Measurements from ENCODE around the gene LAMA2.

LAMA2 gene

GRCh38 chr6:129350278-129350677 is 467.3 kb downstream of the LAMA2 start:
- CTCF ChIA-PET: interaction anchor here (0.8 kb wide), 1 partner anchor 20 kb away, joined by 4 read pairs; no protein-coding TSS in a partner anchor

GRCh38 chr6:129351807-129352206 is 468.9 kb downstream of the LAMA2 start:
- no peak for DNase-seq (ENCODE audit: extremely low spot score)
- CTCF ChIA-PET: no interaction called here
- TF ChIP-seq SUZ12 (IDR thresholded peaks at IDR 0.05) (no peak), TARDBP (IDR thresholded peaks at IDR 0.05) (no peak), CTBP1 (IDR thresholded peaks at IDR 0.05; ENCODE audit: borderline replicate concordance) (no peak), ZNF384 (IDR thresholded peaks at IDR 0.05) (no peak), LEF1 (IDR thresholded peaks at IDR 0.05; ENCODE audit: borderline replicate concordance) (no peak), NFRKB (IDR thresholded peaks at IDR 0.05) (no peak), L3MBTL2 (conservative IDR thresholded peaks at IDR 0.05) (no peak)
- POLR2A ChIA-PET: no interaction called here

More at GRCh38 chr6:129350278-129350677, 467.3 kb downstream of the LAMA2 start:
- POLR2A ChIA-PET: interaction anchor here (0.5 kb wide), 1 partner anchor 37 kb away, joined by 3 read pairs; no protein-coding TSS in a partner anchor
- DNase-seq (ENCODE audit: extremely low spot score): no peak
- TF ChIP-seq SP1 (IDR thresholded peaks at IDR 0.05) (no peak), PKNOX1 (IDR thresholded peaks at IDR 0.05) (no peak), ARNT (IDR thresholded peaks at IDR 0.05) (no peak), FOXM1 (IDR thresholded peaks at IDR 0.05; ENCODE audit: borderline replicate concordance) (no peak), BHLHE40 (IDR thresholded peaks at IDR 0.05; ENCODE audit: borderline replicate concordance) (no peak), CTBP1 (IDR thresholded peaks at IDR 0.05; ENCODE audit: borderline replicate concordance) (no peak), LEF1 (IDR thresholded peaks at IDR 0.05; ENCODE audit: borderline replicate concordance) (no peak), FOXA1 (IDR thresholded peaks at IDR 0.05) (no peak), FOXK2 (IDR thresholded peaks at IDR 0.05) (no peak), TARDBP (IDR thresholded peaks at IDR 0.05) (no peak), L3MBTL2 (conservative IDR thresholded peaks at IDR 0.05) (no peak), SUZ12 (IDR thresholded peaks at IDR 0.05) (no peak), ZNF384 (IDR thresholded peaks at IDR 0.05) (no peak), HDGF (IDR thresholded peaks at IDR 0.05; ENCODE audit: borderline replicate concordance) (no peak), NFRKB (IDR thresholded peaks at IDR 0.05) (no peak), ELF4 (IDR thresholded peaks at IDR 0.05) (no peak)

- CTCF ChIA-PET: no interaction called here
Measured at GRCh38 chr6:129353067-129353466, 470.1 kb downstream of the LAMA2 start.

GRCh38 chr6:129356129-129356528 is 473.2 kb downstream of the LAMA2 start:
- TF ChIP-seq PKNOX1 (IDR thresholded peaks at IDR 0.05) (no peak), FOXM1 (IDR thresholded peaks at IDR 0.05; ENCODE audit: borderline replicate concordance) (no peak), FOXA1 (IDR thresholded peaks at IDR 0.05) (no peak), L3MBTL2 (conservative IDR thresholded peaks at IDR 0.05) (no peak), ELF4 (IDR thresholded peaks at IDR 0.05) (no peak), LEF1 (IDR thresholded peaks at IDR 0.05; ENCODE audit: borderline replicate concordance) (no peak), SUZ12 (IDR thresholded peaks at IDR 0.05) (no peak)
- CTCF ChIA-PET: no interaction called here

More at GRCh38 chr6:129353067-129353466, 470.1 kb downstream of the LAMA2 start:
- no peak for TF ChIP-seq LEF1 (IDR thresholded peaks at IDR 0.05; ENCODE audit: borderline replicate concordance)
- TF ChIP-seq NFRKB (IDR thresholded peaks at IDR 0.05): no peak
- TF ChIP-seq BHLHE40 (IDR thresholded peaks at IDR 0.05; ENCODE audit: borderline replicate concordance): no peak
- no peak for TF ChIP-seq SP1 (IDR thresholded peaks at IDR 0.05)
- TF ChIP-seq L3MBTL2 (conservative IDR thresholded peaks at IDR 0.05): no peak
- TF ChIP-seq TARDBP (IDR thresholded peaks at IDR 0.05): no peak
- TF ChIP-seq FOXM1 (IDR thresholded peaks at IDR 0.05; ENCODE audit: borderline replicate concordance): no peak
- no peak for TF ChIP-seq SUZ12 (IDR thresholded peaks at IDR 0.05)
- no peak for TF ChIP-seq ZNF384 (IDR thresholded peaks at IDR 0.05)
- DNase-seq (ENCODE audit: extremely low spot score): no peak
- POLR2A ChIA-PET: no interaction called here

GRCh38 chr6:129359811-129360681 is 477.1 kb downstream of the LAMA2 start:
- TF ChIP-seq TARDBP (IDR thresholded peaks at IDR 0.05) (no peak), ARNT (IDR thresholded peaks at IDR 0.05) (no peak), HDGF (IDR thresholded peaks at IDR 0.05; ENCODE audit: borderline replicate concordance) (no peak), ELF4 (IDR thresholded peaks at IDR 0.05) (no peak), LEF1 (IDR thresholded peaks at IDR 0.05; ENCODE audit: borderline replicate concordance) (no peak), BHLHE40 (IDR thresholded peaks at IDR 0.05; ENCODE audit: borderline replicate concordance) (no peak), SUZ12 (IDR thresholded peaks at IDR 0.05) (no peak), L3MBTL2 (conservative IDR thresholded peaks at IDR 0.05) (no peak), PKNOX1 (IDR thresholded peaks at IDR 0.05) (no peak), CTBP1 (IDR thresholded peaks at IDR 0.05; ENCODE audit: borderline replicate concordance) (no peak), FOXM1 (IDR thresholded peaks at IDR 0.05; ENCODE audit: borderline replicate concordance) (no peak), ZNF384 (IDR thresholded peaks at IDR 0.05) (no peak), SP1 (IDR thresholded peaks at IDR 0.05) (no peak), FOXA1 (IDR thresholded peaks at IDR 0.05) (no peak)
- no peak for DNase-seq (ENCODE audit: extremely low spot score)
- ChIA-PET CTCF (no interaction called here), POLR2A (no interaction called here)

More at GRCh38 chr6:129356129-129356528, 473.2 kb downstream of the LAMA2 start:
- no peak for DNase-seq (ENCODE audit: extremely low spot score)
- POLR2A ChIA-PET: no interaction called here

GRCh38 chr6:129360682-129360955 is 477.7 kb downstream of the LAMA2 start:
- no peak for TF ChIP-seq FOXM1 (IDR thresholded peaks at IDR 0.05; ENCODE audit: borderline replicate concordance)
- TF ChIP-seq BHLHE40 (IDR thresholded peaks at IDR 0.05; ENCODE audit: borderline replicate concordance): no peak
- no peak for TF ChIP-seq FOXK2 (IDR thresholded peaks at IDR 0.05)
- no peak for TF ChIP-seq ZNF384 (IDR thresholded peaks at IDR 0.05)
- no peak for TF ChIP-seq NFRKB (IDR thresholded peaks at IDR 0.05)
- TF ChIP-seq TARDBP (IDR thresholded peaks at IDR 0.05): no peak
- no peak for TF ChIP-seq ELF4 (IDR thresholded peaks at IDR 0.05)
- TF ChIP-seq L3MBTL2 (conservative IDR thresholded peaks at IDR 0.05): no peak
- TF ChIP-seq FOXA1 (IDR thresholded peaks at IDR 0.05): no peak
- TF ChIP-seq PKNOX1 (IDR thresholded peaks at IDR 0.05): no peak
- TF ChIP-seq SUZ12 (IDR thresholded peaks at IDR 0.05): no peak
- no peak for TF ChIP-seq ARNT (IDR thresholded peaks at IDR 0.05)
- no peak for TF ChIP-seq SP1 (IDR thresholded peaks at IDR 0.05)
- no peak for TF ChIP-seq HDGF (IDR thresholded peaks at IDR 0.05; ENCODE audit: borderline replicate concordance)
- TF ChIP-seq LEF1 (IDR thresholded peaks at IDR 0.05; ENCODE audit: borderline replicate concordance): no peak
- no peak for TF ChIP-seq CTBP1 (IDR thresholded peaks at IDR 0.05; ENCODE audit: borderline replicate concordance)
- ChIA-PET CTCF (no interaction called here), POLR2A (no interaction called here)
- no peak for DNase-seq (ENCODE audit: extremely low spot score)
